GM12801 (cell line): ENCODE data around the gene LRRC63.

Experiments
- TF ChIP-seq, protein P1 (sequence below): IDR thresholded peaks from one replicate; pipeline ENCODE4 v1.5.1; 2011; ENCODE audit warnings: control low read depth; ENCODE audit not compliant: insufficient read length; ENCODE audit errors: extremely low read depth

The LRRC63 gene

DNA sequence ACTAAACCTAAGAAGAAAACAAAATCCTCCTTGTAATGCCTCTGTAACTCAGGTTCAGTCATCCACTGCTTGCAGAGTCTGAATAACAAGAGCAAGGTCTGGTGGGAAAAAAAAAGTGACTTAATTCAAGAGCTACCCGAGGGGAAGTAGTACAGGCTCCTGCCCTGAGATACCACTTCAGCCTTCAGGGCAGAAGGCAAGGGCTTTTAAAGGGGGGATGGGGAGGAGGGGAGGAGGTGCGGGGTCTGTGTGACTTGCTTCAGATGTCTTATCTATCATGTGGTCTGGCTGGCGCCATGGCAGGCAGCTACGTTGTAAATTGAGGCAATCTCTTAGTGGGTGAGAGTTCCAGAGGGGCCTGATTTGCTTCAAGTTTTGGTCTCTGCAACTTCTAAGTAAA, 66.7 kb downstream of the LRRC63 start:
- TF ChIP-seq, protein P1, sequence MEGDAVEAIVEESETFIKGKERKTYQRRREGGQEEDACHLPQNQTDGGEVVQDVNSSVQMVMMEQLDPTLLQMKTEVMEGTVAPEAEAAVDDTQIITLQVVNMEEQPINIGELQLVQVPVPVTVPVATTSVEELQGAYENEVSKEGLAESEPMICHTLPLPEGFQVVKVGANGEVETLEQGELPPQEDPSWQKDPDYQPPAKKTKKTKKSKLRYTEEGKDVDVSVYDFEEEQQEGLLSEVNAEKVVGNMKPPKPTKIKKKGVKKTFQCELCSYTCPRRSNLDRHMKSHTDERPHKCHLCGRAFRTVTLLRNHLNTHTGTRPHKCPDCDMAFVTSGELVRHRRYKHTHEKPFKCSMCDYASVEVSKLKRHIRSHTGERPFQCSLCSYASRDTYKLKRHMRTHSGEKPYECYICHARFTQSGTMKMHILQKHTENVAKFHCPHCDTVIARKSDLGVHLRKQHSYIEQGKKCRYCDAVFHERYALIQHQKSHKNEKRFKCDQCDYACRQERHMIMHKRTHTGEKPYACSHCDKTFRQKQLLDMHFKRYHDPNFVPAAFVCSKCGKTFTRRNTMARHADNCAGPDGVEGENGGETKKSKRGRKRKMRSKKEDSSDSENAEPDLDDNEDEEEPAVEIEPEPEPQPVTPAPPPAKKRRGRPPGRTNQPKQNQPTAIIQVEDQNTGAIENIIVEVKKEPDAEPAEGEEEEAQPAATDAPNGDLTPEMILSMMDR: no peak

DNA sequence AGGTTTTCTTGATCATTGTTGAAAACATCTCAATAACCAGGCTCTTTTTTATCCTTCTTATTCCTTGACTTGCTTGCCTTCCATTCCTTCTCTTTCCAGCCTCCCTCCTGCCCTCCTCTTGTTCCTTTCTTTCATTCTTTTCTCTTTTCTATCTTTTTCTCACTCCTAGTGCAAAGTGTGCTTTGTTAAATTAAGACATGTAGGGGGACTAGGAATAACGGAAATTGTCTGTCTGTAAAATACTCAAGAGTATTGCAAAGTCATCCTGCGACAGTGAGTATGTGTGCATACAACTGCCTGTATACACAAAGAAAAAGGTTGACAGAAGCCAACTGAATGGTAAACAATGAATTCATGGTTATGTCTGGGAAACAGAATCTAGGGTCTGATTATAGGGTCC, 70.1 kb downstream of the LRRC63 start:
- TF ChIP-seq, protein P1: no peak

DNA sequence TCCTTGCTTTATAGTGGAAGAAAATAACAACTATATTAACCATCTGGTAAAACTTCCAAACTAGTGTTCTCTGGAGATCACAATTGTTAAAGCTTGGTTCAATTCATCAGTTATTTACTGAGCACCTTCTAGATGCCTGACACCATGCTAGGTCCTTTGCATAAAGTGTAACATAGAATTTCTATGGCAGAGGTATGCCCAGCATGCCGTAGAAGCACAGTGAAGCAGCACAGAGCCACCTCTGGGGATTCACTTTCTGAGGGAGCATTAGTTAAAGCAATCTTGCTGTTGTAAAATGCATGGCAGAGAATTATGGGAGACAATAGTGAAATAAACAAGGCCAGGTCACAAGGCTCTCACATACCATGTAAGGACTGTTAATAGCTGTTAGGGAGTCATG, 75.2 kb downstream of the LRRC63 start:
- TF ChIP-seq, protein P1: no peak

DNA sequence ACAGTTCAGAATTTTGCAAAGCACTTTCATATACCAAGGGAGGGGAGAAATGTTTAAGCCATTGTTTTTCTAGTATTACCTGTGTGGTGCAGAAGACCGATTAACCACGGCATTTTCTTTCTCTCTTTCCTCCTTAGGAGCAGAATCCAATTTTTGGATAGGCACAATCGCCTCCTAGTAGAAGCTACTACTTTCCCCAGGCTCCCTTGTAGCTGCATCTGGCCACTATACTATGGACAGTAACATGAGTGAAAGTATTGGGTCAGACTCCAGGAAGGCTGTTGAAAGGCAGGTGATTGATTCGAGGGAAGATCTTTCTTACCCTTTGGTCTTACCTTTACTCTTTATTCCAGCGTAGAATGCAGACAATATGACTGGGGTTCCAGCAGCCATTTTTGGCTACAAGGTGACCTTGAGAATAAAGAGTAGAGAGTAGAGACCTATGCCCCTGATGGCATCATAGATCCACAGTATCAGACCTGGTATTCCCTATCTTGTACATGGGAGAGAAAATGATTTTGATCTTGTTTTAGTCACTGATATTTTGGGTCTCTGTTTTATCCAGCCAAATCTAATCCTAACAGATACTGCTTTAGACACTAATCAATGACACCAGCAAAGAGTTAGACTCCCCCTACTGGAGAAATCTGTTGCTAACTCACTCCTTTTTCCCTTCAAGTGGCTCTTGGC, 77.0 kb downstream of the LRRC63 start:
- TF ChIP-seq, protein P1: peak; percentile 55

DNA sequence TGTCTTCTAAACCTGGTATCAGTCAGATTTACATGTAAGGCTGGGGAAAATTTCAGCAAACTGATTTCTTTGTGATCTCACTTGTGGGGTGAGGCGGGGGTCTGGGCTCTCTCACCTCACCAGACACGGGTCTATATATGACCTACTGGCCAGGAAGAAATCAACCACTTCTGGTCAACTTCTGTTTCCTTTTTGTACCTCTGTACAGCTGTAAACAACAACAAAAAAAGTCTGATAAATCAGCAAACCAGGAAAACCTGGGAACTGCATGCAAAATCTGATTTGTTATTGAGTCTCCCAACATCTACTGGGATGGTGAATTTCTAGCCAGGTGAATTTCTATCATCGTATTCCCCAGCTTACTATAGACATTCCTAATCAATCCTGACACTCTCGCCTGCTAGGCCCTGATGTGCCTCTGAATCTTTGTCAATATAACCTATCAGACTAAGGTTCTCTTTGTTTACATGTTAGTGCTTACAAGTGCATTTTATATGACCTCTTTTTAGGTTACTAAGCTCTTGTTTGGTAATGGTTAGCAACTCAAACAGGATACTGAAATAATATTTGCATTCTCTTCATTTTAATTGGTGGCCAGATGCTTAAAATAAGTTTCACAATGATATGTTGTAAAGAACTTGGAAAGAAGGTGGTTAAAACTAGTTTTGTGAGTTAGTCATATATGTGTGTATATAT, 77.7 kb downstream of the LRRC63 start:
- TF ChIP-seq, protein P1: no peak

DNA sequence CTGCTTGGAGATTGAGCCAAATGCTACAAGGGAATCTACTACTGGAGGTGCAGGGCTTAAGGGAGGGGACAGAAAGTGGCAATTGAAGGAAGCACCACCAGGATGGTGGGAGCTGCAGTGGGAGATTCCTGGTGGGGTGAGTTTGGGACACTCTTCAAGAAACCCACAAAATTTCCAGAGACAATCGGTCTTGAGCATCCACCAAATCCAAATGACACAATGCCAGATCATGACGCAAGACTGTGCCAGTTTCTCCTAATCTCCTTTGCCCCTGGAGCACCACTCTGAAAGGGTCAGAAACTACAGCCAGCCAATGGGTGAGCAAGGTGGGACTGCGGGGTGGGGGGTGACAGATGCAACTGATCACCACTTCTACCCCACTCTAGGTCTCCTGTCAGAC, 78.7 kb downstream of the LRRC63 start:
- TF ChIP-seq, protein P1: no peak

DNA sequence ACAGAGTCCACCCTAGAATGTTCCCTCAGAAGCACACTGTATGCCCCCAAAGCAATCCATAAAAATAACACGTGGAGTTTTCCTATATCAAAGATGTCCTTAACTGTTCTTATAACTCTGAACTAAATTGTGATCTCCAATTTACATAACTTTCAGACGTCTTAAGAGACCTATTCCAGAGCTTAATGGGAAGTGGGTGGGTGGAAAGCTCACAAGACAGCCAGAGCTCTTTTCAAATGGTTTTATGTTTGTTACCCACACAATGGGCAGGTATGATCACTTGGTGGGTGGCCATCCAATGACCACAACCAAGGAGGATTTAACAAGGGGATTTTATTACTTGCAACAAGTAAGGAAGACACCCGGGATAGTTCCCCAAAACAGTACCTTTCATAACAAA, 81.7 kb downstream of the LRRC63 start:
- TF ChIP-seq, protein P1: no peak
